A673 (cell line): ENCODE data around the gene CTSH. TPM values are rescaled to one million over a fixed set of nuclear protein-coding genes. Genes with fewer than 3 reads are reported as not detected.

Source experiments
- BruUV-seq: library from RNA; stranded (reverse); fragments of 400-500 nt; replicated peaks from 2 replicates; lab custom pipeline; 2021; lab: Mats Ljungman, UMichigan
- CTCF ChIA-PET: fragments of 300-600 bp; sonication (Branson Sonifier 250); formaldehyde crosslinking; loops from one replicate; lab custom pipeline; 2022; ENCODE audit warnings: antibody characterized with exemption; lab: Charles Lee
- POLR2A ChIA-PET: fragments of 300-600 bp; sonication (Branson Sonifier 250); formaldehyde crosslinking; loops from one replicate; lab custom pipeline; 2022; ENCODE audit warnings: antibody characterized with exemption; ENCODE audit not compliant: low non-redundant PET; lab: Charles Lee
- DNase-seq: peaks from one replicate; pipeline ENCODE4 v3.0.0-alpha.2; 2015; ENCODE audit warnings: low spot score
- H3K27ac ChIP-seq: fragments of 200-600 bp; sonication (generic); 2 replicates; pipeline ENCODE4 v1.5.1; 2016; ENCODE audit warnings: mixed run types, low read depth, mild to moderate bottlenecking, mixed read lengths, antibody characterized with exemption, low read length; ENCODE audit not compliant: poor library complexity, severe bottlenecking
- H3K27me3 ChIP-seq: fragments of 200-600 bp; sonication (generic); replicated peaks from 2 replicates; pipeline ENCODE4 v1.6.1; 2017; ENCODE audit warnings: mixed run types, low read depth, mild to moderate bottlenecking, mixed read lengths, antibody characterized with exemption, low read length; ENCODE audit not compliant: insufficient read depth, poor library complexity
- H3K36me3 ChIP-seq: fragments of 200-600 bp; sonication (generic); 2 replicates; pipeline ENCODE4 v1.6.1; 2016; ENCODE audit warnings: mixed run types, mild to moderate bottlenecking, mixed read lengths, antibody characterized with exemption, low read length; ENCODE audit not compliant: insufficient read depth, poor library complexity, severe bottlenecking
- H3K4me1 ChIP-seq: fragments of 200-600 bp; sonication (generic); 2 replicates; pipeline ENCODE4 v1.6.1; 2017; ENCODE audit warnings: mixed run types, mild to moderate bottlenecking, mixed read lengths, antibody characterized with exemption, low read length; ENCODE audit not compliant: insufficient read depth, poor library complexity, severe bottlenecking
- H3K4me3 ChIP-seq: fragments of 200-600 bp; sonication (generic); 2 replicates; pipeline ENCODE4 v1.5.1; 2016; ENCODE audit warnings: low read depth, mixed run types, mild to moderate bottlenecking, mixed read lengths, low read length; ENCODE audit not compliant: poor library complexity, severe bottlenecking
- H3K9me3 ChIP-seq: fragments of 200-600 bp; sonication (generic); 2 replicates; pipeline ENCODE4 v1.6.1; 2016; ENCODE audit warnings: mixed run types, low read depth, mild to moderate bottlenecking, mixed read lengths, antibody characterized with exemption, low read length; ENCODE audit not compliant: poor library complexity, severe bottlenecking
- CTCF ChIP-seq: fragments of 300-800, 200-600 bp; sonication (generic); conservative IDR thresholded peaks from 2 replicates; pipeline ENCODE4 v1.5.1; 2017; ENCODE audit warnings: low read depth, mild to moderate bottlenecking, antibody characterized with exemption, low read length, moderate library complexity, mixed read lengths
- EZH2 ChIP-seq: fragments of 200-600 bp; sonication (generic); IDR thresholded peaks from 2 replicates; pipeline ENCODE4 v1.6.1; 2017; ENCODE audit warnings: borderline replicate concordance, low read depth, mild to moderate bottlenecking, mixed read lengths, antibody characterized with exemption, low read length; ENCODE audit not compliant: poor library complexity, severe bottlenecking
- intact Hi-C: fragments of 100-400 bp; cut with micrococcal nuclease; formaldehyde crosslinking; loops from one replicate; pipeline ENCODE4 v1.10.0; 2022; ENCODE audit not compliant: unreplicated experiment
- total RNA-seq: library from RNA; stranded (reverse); gene quantifications from 2 replicates; pipeline ENCODE4 v1.2.3, GENCODE V29; 2021

Gene CTSH
- total RNA-seq, 1 experiment from 2014 or later, result 2.2 TPM

- no peak overlapping the region for H3K27ac ChIP-seq
- H3K9me3 ChIP-seq, result no peaks in the 10 kb centered on the region
- CTCF ChIA-PET, result interaction anchor here (0.5 kb wide), 1 partner anchor 39 kb away, joined by 7 read pairs; no protein-coding TSS in a partner anchor
- no peaks in the 10 kb centered on the region for H3K27me3 ChIP-seq
- no peak for TF ChIP-seq CTCF
- no peak for TF ChIP-seq EZH2
- DNase-seq, result no peak
- no peak overlapping the region for H3K4me3 ChIP-seq
- H3K36me3 ChIP-seq, result no peaks in the 10 kb centered on the region
- intact Hi-C loops, result no loop called here
- BruUV-seq, result no TSS peak
- H3K4me1 ChIP-seq, result no peaks in the 10 kb centered on the region
- POLR2A ChIA-PET, result interaction anchor here (0.5 kb wide), 1 partner anchor 20 kb away, joined by 3 read pairs; no protein-coding TSS in a partner anchor
Observed at GRCh38 chr15:78947506-78947905, 2.7 kb upstream of the CTSH start.

DNA sequence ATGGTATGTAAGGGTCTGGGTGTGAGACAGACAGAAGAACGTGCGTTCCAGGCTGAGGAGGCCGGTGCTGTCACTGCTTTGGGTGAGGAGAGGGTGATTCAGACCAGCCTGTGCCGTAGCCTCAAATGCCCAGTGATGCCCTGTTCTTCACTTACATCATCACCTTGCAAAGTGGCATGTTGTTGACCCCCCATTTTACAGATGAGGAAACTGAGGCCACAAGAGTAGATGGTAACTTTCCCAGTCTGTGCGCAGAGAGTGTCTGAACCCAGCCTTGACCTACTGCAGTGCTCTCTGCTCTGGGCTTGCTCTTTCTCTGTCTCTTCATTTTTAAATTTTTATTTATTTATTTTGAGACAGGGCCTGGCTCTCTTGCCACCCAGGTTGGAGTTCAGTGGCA, 1.6 kb upstream of the CTSH start:
- no peaks in the 10 kb centered on the region for H3K9me3 ChIP-seq
- ChIA-PET POLR2A (no interaction called here), CTCF (no interaction called here)
- no peak overlapping the region for H3K27ac ChIP-seq
- H3K4me3 ChIP-seq, result no peak overlapping the region
- TF ChIP-seq EZH2 (no peak), CTCF (no peak)
- no peaks in the 10 kb centered on the region for H3K4me1 ChIP-seq
- no peaks in the 10 kb centered on the region for H3K36me3 ChIP-seq
- intact Hi-C loops, result no loop called here
- DNase-seq, result no peak
- BruUV-seq, result no TSS peak
- H3K27me3 ChIP-seq, result no peaks in the 10 kb centered on the region

DNA sequence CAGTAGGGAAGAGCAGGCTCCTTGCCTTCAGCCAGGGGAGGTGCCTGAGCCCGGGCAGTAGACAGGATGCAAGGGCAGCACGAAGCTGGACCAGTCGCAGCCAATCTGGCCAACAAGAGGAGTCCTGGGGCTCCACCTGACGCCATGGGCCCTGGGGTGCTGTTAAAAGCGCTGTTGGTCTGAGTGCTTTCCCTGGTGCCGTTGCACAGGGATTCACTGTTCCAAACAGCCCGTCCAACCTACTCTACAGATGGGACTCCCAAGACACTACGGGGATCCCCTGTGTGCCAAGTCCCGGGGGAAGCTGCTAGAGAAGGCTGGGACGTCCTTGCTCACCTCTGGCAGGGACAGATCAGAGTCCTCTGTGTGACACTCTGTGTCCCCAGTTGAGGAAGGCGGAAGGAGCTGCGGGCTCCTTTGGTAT, 632 bp downstream of the CTSH start:
- H3K36me3 ChIP-seq, result no peaks in the 10 kb centered on the region
- DNase-seq, result no peak
- H3K27ac ChIP-seq, result no peak overlapping the region
- ChIA-PET POLR2A (no interaction called here), CTCF (no interaction called here)
- intact Hi-C loops, result no loop called here
- peak overlapping the region; percentile 44 for H3K4me3 ChIP-seq
- no peak for TF ChIP-seq EZH2
- TF ChIP-seq CTCF, result no peak
- no peaks in the 10 kb centered on the region for H3K27me3 ChIP-seq
- no peaks in the 10 kb centered on the region for H3K9me3 ChIP-seq
- H3K4me1 ChIP-seq, result no peaks in the 10 kb centered on the region
- no TSS peak for BruUV-seq
